Left renal pelvis (tissue), 4 donors: ENCODE results near the gene OTOP1. TPM values are rescaled to one million over a fixed set of nuclear protein-coding genes. Genes with fewer than 3 reads are reported as not detected.
A peak's percentile ranks its signal among the peaks of the same experiment; 100 is the strongest.
"Not testable (repeated sequence)": the region's sequence is repeated elsewhere in the genome, so short reads cannot be mapped to it uniquely, and the experiment has no call there.

Experiments
- DNase-seq, 4 donors: peaks; one replicate each; pipeline ENCODE4 v3.0.0-alpha.2; 2013; ENCODE audit warnings: low read depth in 4 of 4, low spot score in 3 of 4
- polyA plus RNA-seq, 4 donors: library from polyadenylated mRNA; unstranded; fragments of 120-200 nt; gene quantifications; one replicate each; pipeline ENCODE4 v1.2.1, GENCODE V29; 2013; ENCODE audit not compliant: insufficient read length in 4 of 4

Gene OTOP1, protein sequence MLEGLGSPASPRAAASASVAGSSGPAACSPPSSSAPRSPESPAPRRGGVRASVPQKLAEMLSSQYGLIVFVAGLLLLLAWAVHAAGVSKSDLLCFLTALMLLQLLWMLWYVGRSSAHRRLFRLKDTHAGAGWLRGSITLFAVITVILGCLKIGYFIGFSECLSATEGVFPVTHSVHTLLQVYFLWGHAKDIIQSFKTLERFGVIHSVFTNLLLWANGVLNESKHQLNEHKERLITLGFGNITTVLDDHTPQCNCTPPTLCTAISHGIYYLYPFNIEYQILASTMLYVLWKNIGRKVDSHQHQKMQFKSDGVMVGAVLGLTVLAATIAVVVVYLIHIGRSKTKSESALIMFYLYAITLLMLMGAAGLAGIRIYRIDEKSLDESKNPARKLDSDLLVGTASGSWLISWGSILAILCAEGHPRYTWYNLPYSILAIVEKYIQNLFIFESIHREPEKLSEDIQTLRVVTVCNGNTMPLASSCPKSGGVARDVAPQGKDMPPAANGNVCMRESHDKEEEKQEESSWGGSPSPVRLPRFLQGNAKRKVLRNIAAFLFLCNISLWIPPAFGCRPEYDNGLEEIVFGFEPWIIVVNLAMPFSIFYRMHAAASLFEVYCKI
- polyA plus RNA-seq = not detected

DNA sequence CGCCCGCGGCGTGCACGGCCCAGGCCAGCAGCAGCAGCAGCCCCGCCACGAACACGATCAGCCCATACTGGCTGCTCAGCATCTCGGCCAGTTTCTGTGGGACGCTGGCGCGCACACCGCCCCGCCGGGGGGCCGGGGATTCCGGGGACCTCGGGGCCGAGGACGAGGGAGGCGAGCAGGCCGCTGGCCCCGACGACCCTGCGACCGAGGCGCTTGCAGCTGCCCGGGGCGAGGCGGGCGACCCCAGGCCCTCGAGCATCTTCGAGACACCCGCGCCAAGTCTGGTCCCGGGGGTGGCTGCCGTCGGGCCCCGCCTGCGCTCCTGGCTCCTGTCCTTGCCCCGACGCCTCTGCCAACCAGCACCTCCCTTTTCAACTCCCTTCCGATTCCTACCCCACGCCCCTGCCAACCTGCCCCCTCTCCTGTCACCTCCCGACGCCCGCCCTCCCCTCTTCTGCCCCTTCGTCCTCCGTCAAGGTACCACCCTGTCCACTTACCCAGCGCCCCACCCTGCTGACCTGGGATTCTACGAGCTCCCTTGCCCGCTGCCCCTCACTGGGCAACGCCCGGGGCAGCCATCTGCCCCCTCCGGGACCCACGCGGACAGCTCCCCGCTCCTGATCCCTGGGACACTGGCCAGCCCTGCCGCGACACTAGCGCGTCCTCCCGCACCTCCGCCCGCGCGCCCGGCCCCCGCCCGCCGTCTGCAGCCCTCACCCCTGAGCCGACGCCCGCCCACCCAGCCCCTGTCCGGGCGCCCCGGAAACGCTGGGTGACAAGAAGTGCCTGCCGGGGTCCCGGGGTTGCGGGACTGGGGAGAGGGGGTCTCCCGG lies at the start of gene OTOP1:
OTOP1 (minus strand) TSS at position 324 of the 833 bp plus-strand sequence; CDS start at position 259, 65 bp downstream.
- no peak for DNase-seq

DNA sequence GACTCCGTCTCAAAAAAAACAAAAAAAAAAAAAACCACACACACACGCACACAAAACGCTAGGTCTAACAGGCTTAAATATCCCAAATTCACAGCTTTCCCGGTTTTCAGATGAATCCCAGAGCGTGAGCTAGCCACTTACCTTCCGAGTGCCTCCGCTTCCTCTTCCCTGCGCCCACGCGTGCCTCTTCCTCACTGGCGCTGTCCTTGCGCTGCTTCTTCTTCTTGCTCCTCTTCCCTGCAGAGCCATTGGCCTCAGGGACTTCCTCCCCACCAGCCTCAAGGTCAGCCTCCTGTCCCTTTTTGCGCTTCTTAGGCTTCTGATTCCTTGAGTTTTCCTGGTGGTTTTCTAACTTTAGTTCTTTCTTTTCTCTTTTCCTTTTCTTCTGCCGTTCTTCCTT lies 47.5 kb upstream of the OTOP1 start:
- no peak for DNase-seq

DNA sequence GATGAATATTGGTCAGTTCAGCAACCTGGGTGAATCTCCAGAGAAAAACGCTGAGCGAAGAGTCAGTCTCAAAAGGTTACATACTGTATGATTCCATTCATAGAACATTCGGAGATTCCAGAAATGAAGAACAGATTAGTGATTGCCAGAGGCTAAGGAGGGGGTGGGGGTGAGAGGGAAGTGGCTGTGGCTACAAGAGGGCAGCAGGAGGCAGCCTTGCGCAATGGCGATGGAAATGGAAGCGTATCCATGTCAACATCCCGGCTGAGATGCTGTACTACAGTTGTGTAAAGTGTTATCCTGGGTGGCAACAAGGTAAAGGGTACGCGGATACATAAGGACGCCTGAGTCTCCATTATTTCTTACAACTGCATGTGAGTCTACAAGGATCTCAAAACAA lies 45.2 kb upstream of the OTOP1 start:
- no peak for DNase-seq

DNA sequence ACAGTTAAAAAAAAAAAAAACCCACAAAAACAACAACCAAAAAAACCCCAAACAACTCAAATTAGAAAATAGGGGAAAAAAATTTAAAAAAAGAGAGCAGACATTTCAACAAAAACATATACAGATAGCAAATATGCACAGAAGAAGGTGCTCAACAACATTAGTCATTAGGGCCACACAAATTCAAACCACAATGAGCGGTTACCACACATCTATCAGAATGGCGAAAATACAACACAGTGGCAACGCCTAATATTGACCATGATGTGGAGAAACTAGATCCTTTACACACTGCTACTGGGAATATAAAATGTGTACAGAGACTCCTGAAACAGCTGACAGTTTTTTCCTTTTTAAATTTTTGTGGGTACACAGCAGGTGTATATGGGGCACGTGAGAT lies 43.8 kb upstream of the OTOP1 start:
- DNase-seq = no peak

DNA sequence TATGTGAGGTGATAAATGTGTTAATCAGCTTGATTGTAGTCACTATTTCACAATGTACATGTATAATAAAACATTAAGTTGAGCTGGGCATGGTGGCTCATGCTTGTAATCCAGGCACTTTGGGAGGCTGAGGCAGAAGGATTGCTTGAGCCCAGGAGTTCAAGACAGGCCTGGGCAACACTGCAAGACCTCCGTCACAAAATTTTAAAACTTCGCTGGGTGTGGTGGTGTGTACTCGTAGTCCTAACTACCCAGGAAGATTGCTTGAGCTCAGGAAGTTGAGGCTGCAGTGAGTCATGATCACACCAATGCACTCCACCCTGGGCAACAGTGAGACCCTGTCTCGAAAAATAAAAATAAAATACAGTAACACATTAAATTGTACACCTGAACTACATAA lies 43.1 kb upstream of the OTOP1 start:
- DNase-seq = no peak

DNA sequence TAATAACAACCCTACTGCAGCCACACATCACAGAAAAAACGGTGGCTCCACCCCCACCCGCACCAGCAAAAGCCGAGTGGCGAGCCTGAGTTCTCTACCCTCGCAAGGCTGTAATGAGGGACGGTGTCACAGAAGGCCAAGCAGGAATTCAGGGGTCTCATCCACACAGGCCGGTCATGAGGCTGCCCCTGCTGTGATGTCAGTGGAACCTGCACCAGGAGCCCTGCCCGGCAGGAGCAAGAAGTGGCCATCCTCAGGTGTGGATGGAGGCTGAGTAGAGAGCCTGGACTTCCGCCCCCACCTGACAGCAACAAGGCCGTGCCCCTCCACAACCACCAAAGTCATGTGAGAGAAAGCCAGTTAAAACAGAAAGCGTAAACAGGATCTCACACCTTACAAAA lies 42.6 kb upstream of the OTOP1 start:
- no peak for DNase-seq

DNA sequence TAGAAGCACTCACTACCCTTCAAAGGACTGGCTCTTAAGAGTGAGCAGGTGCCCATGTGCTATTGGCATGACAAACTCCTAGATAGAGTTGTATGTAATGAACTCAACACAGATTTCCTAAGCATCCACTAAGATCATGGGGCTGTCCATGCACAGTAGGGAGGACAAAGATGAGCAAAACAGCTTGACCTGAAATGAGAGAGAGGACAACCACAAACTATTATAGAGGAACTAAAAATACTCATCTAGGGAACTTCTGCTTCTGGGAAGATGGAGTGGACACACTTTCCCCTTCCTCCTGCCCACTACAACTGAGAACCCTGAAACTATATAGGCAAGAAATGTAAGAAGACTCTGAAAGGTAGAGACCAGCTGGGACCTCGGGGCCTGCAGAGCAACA lies 42.0 kb upstream of the OTOP1 start:
- no peak for DNase-seq

DNA sequence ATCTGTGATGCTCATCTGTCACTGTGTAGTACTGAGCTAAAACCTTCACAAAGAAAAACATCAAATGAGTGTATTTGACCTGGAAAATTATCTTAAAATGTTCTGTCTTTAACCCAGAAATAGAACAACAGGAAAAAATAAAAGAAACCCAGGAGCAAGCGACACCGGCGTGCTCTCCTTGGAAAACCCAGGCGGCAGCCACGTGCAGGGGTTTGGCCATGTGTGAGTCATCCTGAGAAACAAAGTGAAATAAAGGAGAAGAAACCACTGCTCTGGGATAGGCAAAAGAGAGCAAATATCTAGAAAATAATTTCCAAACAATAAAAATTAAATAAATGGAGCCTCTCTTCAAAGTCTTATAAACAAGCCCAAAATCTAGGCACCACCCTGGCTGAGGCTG lies 41.3 kb upstream of the OTOP1 start:
- DNase-seq = no peak

DNA sequence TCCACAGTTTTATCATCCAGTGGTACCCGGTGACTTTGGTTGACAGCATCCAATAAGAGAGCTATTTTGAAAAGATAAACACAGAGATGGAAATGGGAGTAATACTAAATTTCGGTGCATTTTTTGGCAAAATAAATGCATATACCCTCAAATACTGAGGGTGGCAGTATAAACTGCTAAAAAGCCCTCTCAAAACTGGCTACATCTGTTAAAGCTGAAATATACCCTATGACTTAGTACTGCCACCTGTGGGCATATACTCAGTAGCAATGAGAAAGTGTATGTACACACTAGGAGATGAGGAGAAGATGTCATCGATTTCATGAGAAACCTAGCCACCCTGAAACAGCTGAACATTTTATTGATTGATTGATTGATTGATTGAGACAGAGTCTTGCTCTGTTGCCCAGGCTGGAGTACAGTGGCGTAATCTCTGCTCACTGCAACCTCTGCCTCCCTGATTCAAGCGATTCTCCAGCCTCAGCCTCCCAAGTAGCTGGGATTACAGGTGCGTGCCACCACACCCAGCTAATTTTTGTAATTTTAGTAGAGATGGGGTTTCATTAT lies 33.5 kb upstream of the OTOP1 start:
- no peak for DNase-seq

DNA sequence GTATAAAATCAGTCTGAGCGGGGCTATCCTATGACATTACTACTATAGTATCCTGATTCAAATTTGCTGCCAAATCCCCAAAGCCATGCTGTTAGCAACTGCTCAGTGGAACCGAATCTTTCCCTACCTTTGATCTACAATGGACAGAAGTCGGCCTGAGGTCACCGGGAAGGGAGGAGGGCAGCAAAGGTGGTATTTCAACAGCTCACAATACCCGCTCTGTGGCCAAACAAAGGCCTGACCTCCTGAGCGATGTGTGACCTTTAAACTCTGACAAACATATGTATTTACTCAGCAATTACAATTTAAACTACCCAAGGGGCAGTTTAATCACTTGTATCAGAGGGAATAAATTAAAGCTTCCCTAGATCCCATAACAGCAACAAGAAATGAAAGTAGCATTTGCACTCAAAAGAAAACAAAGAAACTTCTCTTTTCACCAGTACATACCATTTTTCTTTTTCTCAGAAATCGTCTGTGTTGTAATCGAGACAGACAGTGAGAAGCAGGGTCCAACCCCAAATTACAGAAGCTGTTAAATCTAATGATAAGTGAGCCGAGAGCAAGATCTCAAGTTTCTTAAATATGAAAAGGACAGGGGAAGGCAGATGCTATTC lies 32.9 kb upstream of the OTOP1 start:
- no peak for DNase-seq

DNA sequence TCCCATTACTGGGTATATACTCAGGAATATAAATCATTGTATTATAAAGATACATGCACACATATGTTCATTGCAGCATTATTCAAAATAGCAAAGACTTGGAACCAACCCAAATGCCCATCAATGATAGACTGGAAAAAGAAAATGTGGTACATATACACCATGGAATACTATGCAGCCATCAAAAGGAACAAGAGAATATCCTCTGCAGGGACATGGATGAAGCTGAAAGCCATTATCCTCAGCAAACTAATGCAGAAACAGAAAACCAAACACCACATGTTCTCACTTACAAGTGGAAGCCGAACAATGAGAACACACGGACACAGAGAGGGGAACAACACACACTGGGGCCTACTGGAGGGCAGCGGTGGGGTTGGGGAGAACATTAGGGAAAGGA lies 31.0 kb upstream of the OTOP1 start:
- not testable (repeated sequence) for DNase-seq

DNA sequence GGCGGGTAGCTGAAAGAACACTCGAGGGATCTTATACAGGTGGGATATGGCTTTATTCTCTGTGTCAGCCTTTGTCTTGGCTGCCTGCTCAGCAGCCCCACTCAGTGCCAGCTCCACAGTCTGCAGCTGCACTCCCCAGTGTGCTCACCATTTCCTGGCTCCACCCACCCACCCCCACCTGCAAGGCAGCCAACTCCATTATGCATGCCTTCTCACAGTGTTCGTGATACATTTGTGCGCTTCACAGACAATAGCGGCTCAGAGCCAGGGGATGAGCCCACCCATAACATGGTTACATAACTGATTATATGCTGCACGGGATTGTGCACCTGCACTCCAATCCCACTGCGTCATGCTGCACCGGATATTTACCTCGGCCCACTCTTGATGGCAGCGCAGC lies 30.1 kb upstream of the OTOP1 start:
- no peak for DNase-seq

DNA sequence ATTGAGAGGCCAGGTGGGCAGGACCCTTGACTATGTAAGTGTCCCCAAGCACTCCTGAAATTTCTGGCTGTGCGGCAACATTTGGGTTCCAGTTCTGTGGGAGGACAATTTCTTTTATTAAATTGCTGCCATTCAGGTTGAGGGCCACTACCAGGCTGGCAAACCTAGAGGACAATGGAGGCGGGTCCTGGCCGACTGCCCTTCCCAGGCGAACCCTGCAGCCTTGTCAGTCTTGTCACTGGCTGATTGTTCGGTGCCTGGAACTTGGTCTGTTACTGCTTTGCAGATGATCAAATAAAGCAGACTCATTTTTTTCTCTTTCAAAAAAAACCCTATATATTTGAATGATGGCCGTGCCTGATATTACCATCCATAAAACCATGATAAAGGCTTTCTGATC lies 27.9 kb upstream of the OTOP1 start:
- DNase-seq = no peak

DNA sequence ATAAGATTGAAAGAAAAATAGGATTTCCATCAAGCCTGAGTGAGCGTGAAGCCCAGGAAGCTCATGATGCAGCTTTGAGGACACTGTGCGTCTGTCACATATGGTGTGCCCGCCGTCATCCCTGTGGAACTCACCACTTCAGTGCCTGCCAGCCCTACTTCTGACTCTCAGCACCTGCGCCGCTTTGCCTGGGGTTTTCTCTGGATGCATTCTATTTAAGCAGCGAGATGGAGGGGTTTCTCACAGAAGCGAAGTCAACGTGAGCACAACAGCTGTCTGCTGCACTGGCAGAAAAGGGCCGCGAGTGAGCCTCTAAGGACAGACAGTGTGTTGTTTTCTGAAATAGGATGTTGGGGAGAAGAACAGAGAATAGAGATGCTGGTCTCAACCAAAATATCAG lies 27.5 kb upstream of the OTOP1 start:
- DNase-seq = no peak

DNA sequence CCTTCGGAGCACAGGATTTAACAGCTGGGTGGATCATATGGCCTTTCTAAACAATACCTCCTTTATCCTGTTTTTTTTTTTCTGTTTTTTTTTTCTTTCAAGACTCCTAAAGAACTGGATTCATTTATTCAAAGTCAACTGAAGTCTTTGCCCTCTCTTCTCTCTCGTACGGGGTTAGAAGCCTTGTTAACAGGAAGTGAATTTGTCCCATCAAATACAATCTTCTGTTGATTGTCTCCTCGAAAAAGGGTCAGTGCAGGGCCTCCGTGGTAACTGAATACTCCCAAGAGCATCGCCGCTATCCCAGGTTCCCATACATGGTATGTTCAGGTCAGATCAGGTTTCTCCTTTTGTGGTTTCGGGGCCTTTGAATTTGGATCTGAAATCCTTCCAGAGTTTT lies 23.1 kb upstream of the OTOP1 start:
- no peak for DNase-seq

DNA sequence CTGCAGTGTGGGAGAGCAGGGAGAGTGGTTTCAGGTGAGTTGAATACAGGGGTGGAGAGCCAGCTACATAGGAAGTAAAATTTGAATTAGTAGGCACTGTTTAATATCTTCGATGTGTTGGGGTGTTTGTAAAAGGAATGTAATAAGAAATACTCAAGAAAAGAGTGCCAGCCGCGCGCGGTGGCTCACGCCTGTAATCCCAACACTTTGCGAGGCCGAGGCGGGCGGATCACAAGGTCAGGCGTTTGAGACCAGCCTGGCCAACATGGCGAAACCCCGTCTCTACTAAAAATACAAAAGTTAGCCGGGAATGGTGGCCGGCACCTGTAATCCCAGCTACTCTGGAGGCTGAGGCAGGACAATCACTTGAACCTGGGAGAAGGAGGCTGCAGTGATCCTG lies 22.6 kb upstream of the OTOP1 start:
- not testable (repeated sequence) for DNase-seq

DNA sequence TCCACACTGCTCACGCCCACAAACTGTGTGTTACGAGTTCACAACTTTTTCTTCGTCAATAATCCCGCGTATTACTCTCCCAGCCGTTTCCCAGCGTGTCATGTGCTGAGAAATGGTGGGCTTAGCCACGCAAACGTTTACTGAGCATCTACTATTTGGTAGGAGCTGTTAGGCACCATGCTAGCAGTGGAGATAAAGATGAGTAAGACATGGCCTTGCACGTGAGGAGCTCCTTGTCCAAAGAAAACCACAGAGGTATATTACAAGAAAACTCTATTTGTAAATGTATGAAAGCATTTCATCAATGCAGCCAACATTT lies 22.1 kb upstream of the OTOP1 start:
- DNase-seq = no peak

DNA sequence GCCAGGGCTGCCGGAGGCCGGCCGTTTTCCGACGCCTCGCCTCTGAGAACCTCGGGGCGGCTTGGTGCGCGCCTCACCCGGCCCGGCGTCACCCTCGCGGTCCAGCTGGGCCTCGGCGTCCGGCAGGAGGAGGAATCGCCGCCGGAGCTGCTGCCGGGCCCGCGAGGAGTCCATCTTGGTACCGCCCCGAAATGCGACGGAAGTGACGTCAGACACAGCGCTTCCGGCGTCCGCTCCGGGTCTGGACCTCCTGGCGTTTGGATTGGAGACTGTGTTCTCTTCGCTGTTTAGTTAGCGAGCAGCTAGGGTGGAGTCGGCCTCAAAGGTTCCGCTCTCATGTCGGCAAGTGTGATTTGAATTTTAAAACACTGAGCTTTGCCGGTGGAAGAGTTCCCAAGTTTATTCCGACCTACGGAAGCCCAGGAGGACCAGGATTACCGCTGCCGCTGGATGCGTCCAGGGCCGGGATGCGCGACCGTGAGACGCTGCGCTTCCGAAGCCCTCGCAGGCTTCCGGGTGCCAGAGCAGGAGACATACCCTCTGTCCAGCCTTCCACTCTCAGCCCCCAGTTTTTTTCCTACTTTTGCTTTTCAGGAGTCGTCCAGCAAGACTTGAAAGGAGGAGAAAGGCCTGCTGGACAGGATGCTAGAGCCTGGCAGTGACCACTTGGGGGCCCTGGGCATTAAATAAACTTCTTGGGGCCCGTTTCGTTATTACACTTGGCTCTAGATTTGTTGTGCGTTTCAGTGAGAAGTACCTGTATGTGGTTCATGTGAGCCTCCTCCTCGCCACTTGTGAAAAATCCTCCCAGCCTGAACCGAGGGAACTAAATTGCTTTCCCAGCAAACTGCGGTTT lies 21.5 kb upstream of the OTOP1 start, which contains the start of gene TMEM128:
TMEM128 (minus strand) TSS at position 195 of the 856 bp plus-strand sequence; CDS start at position 174, 21 bp downstream.
- DNase-seq = peak; percentile 92 to 94 (median 94)

DNA sequence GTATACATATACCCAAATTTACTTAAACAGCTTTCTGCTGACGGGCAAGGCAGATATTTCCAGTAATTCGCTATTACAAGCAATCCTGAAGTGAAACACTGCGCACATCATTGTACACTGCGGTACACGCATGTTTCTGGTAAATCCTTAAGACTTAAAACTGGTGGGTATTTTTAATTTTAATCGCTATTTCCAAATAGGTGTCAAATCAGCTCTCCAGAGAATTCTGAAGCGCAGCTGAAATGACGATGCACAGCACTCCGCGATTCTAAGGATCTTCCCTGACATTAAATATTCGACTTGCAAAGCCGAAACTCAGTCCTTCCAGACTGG lies 20.9 kb upstream of the OTOP1 start:
- DNase-seq = no peak

DNA sequence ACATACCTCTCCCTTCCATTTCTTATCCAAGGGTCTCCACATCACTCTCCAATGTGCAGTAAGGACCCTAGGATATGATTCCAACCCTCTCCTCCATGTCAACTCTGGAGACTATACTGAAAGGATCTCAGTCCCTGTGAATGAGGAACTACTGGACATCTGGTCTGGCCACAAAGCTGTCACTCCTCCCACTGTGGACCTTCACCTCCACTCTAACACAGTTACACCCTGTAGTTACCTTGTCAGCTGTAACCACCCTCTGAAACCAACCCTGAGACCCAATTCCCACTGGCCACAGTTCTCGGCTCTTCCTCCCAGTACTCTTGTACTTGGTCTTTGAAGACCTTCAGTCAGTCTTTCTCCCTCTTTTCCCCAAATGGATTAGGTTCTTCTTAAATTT lies 18.4 kb upstream of the OTOP1 start:
- no peak for DNase-seq
